ENCODE data around the gene KRT85. TPM values are rescaled to one million over a fixed set of nuclear protein-coding genes. Genes with fewer than 3 reads are reported as not detected.

Gene KRT85
- total and polyA plus RNA-seq, 2 of the 4 experiments (the other 2 are of a cell fraction) = not detected

DNA sequence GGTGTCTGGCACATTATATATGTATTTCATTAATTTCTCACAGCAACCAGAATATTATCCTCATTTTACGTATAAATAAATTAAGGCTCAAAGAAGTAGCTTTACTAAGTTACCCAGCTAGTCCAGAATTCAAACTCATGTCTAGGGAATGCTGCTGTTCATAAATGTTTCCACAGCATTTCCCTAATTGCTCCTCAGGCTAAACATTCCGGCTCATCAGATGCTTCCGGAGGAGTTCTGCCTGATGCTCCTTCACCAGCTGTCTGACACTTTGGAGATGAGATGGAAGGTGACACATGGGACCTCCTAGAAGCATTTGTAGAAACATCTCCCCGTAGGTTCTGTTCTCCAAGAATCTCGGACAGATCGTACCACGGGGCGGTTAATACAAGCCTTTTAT, 12.1 kb downstream of the KRT85 start:
- Histone ChIP-seq H3K14ac (replicated peaks; ENCODE audit: low read depth, low read length) (no peak overlapping the region), H4K20me1 (ENCODE audit: insufficient read depth, low read length) (no peaks in the 10 kb centered on the region), H2BK5ac (ENCODE audit: low read depth, low read length, poor library complexity, severe bottlenecking) (no peak overlapping the region), H3K36me3 (ENCODE audit: control insufficient read depth, insufficient read depth, low read length) (no peaks in the 10 kb centered on the region), H3K18ac (ENCODE audit: low read depth, low read length) (no peak overlapping the region), H3K4me2 (ENCODE audit: low read depth, low read length) (no peak overlapping the region), H3K56ac (ENCODE audit: extremely low read depth, insufficient read depth, low read length) (no peak overlapping the region), H3K27ac (ENCODE audit: insufficient read depth, low read length) (no peak overlapping the region), H2BK15ac (ENCODE audit: low read depth, low read length) (no peak overlapping the region), H3K9me3 (ENCODE audit: control insufficient read depth, insufficient read depth, low read length) (no peaks in the 10 kb centered on the region), H3K9ac (ENCODE audit: low read depth, low read length) (no peak overlapping the region), H3K4me1 (ENCODE audit: control insufficient read depth, insufficient read depth, low read length) (no peaks in the 10 kb centered on the region), H3K27me3 (ENCODE audit: control insufficient read depth, insufficient read depth, low read length) (peaks cover 51% of the 10 kb centered on the region), H3K4ac (ENCODE audit: low read depth, low read length) (no peak overlapping the region), H2BK20ac (ENCODE audit: low read depth, low read length) (no peak overlapping the region), H3K4me3 (ENCODE audit: insufficient read depth, low read depth, low read length) (no peak overlapping the region), H4K8ac (ENCODE audit: low read depth in 2 of 2, low read length in 2 of 2) (no peak overlapping the region), H2AFZ (replicated peaks; ENCODE audit: low read length, poor library complexity) (no peak overlapping the region), H2AK9ac (replicated peaks; ENCODE audit: low read depth, low read length, poor library complexity) (no peak overlapping the region), H2BK120ac (ENCODE audit: low read depth, low read length) (no peak overlapping the region), H3K79me1 (ENCODE audit: low read depth in 1 of 2, low read length in 2 of 2) (no peaks in the 10 kb centered on the region), H4K5ac (ENCODE audit: low read depth, low read length) (no peak overlapping the region), H3K23ac (ENCODE audit: low read depth, low read length) (no peak overlapping the region), H3K9me1 (ENCODE audit: insufficient read depth, low read length) (no peaks in the 10 kb centered on the region), H2AK5ac (ENCODE audit: low read depth, low read length) (no peak overlapping the region), H4K91ac (ENCODE audit: insufficient read depth, low read depth, low read length) (no peak overlapping the region)
- dilution Hi-C loops (cut with HindIII; ENCODE audit: low sequenced_read_pairs, unreplicated experiment) (no loop called here), intact Hi-C loops (cut with micrococcal nuclease) (no loop called here), in situ Hi-C loops (cut with MboI; ENCODE audit: low sequenced_read_pairs) (no loop called here)
- ATAC-seq (ENCODE audit: low read depth) = no peak
- ChIA-PET CTCF (no interaction called here), POLR2A (ENCODE audit: unreplicated experiment) (no interaction called here)
- TF ChIP-seq MAZ (IDR thresholded peaks at IDR 0.05; ENCODE audit: borderline replicate concordance, low read depth, low read length) (no peak), POLR2A (IDR thresholded peaks at IDR 0.05; ENCODE audit: low read depth, low read length) (no peak), RCOR1 (IDR thresholded peaks at IDR 0.05; ENCODE audit: insufficient replicate concordance, low read length) (no peak), SMC3 (IDR thresholded peaks at IDR 0.05; ENCODE audit: low read depth, low read length) (no peak), CEBPB (IDR thresholded peaks at IDR 0.05; ENCODE audit: low read depth, low read length) (no peak), MXI1 (IDR thresholded peaks at IDR 0.05; ENCODE audit: borderline replicate concordance, low read depth, low read length) (no peak), CHD1 (IDR thresholded peaks at IDR 0.05; ENCODE audit: low read depth, low read length) (no peak), FOS (IDR thresholded peaks at IDR 0.05; ENCODE audit: low read depth, low read length) (no peak), RAD21 (IDR thresholded peaks at IDR 0.05; ENCODE audit: low read length) (no peak), BHLHE40 (IDR thresholded peaks at IDR 0.05; ENCODE audit: low read depth, low read length) (no peak), MAFK (IDR thresholded peaks at IDR 0.05; ENCODE audit: low read depth, low read length) (no peak), NFE2L2 (IDR thresholded peaks at IDR 0.05; ENCODE audit: low read depth, low read length) (no peak), RFX5 (IDR thresholded peaks at IDR 0.05; ENCODE audit: low read depth, low read length) (no peak)
- TF ChIP-seq, protein P1, sequence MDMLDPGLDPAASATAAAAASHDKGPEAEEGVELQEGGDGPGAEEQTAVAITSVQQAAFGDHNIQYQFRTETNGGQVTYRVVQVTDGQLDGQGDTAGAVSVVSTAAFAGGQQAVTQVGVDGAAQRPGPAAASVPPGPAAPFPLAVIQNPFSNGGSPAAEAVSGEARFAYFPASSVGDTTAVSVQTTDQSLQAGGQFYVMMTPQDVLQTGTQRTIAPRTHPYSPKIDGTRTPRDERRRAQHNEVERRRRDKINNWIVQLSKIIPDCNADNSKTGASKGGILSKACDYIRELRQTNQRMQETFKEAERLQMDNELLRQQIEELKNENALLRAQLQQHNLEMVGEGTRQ (IDR thresholded peaks at IDR 0.05; ENCODE audit: low read depth, low read length) = no peak
- TF ChIP-seq, protein P2, sequence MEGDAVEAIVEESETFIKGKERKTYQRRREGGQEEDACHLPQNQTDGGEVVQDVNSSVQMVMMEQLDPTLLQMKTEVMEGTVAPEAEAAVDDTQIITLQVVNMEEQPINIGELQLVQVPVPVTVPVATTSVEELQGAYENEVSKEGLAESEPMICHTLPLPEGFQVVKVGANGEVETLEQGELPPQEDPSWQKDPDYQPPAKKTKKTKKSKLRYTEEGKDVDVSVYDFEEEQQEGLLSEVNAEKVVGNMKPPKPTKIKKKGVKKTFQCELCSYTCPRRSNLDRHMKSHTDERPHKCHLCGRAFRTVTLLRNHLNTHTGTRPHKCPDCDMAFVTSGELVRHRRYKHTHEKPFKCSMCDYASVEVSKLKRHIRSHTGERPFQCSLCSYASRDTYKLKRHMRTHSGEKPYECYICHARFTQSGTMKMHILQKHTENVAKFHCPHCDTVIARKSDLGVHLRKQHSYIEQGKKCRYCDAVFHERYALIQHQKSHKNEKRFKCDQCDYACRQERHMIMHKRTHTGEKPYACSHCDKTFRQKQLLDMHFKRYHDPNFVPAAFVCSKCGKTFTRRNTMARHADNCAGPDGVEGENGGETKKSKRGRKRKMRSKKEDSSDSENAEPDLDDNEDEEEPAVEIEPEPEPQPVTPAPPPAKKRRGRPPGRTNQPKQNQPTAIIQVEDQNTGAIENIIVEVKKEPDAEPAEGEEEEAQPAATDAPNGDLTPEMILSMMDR (conservative IDR thresholded peaks at IDR 0.05; ENCODE audit: low read depth, low read length) = no peak
- TF ChIP-seq, protein P3, sequence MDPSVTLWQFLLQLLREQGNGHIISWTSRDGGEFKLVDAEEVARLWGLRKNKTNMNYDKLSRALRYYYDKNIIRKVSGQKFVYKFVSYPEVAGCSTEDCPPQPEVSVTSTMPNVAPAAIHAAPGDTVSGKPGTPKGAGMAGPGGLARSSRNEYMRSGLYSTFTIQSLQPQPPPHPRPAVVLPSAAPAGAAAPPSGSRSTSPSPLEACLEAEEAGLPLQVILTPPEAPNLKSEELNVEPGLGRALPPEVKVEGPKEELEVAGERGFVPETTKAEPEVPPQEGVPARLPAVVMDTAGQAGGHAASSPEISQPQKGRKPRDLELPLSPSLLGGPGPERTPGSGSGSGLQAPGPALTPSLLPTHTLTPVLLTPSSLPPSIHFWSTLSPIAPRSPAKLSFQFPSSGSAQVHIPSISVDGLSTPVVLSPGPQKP (IDR thresholded peaks at IDR 0.05; ENCODE audit: borderline replicate concordance, low read depth, low read length) = no peak
- BruUV-seq (replicated peaks) = no TSS peak
- DNase-seq = no peak
- 100% methylated on average over 1 of the region's 8 CpGs; no CpG with 5 or more reads in 1 of the 2 experiments for WGBS, 2 experiments (ENCODE audit: extremely low coverage in 2 of 2, insufficient read length in 1 of 2)
